ENCODE data around the gene C20orf202. TPM values are rescaled to one million over a fixed set of nuclear protein-coding genes. Genes with fewer than 3 reads are reported as not detected.

The C20orf202 gene
- total RNA-seq, 1 experiment from 2014 or later = not detected

- RAD21 ChIA-PET (ENCODE audit: low non-redundant PET in 1 of 2, low total read pairs in 2 of 2, uncharacterized antibody in 2 of 2, unreplicated experiment in 2 of 2) = no interaction called here
- no peaks in the 10 kb centered on the region for H4K20me1 ChIP-seq (ENCODE audit: insufficient read depth)
- peak overlapping the region; percentile 78 for H3K4me2 ChIP-seq (ENCODE audit: low read length)
- CTCF ChIA-PET = interaction anchor here (1.1 to 1.4 kb wide), 2 partner anchors 10 to 26 kb away, joined by 4 read pairs; no protein-coding TSS in a partner anchor
- BruUV-seq (replicated peaks) = no TSS peak
- peaks cover 7% of the 10 kb centered on the region; the same call in 1 of the 2 replicates for H3K27me3 ChIP-seq (ENCODE audit: insufficient read depth, low read length)
- H3K4me1 ChIP-seq (ENCODE audit: control insufficient read depth in 1 of 2, insufficient read depth in 2 of 2, low read length in 2 of 2) = peaks cover 14 to 32% of the 10 kb centered on the region in 2 experiments; a peak in 3 of 4 replicates
- H3K4me3 ChIP-seq (replicated peaks in 1 of 2; ENCODE audit: low read depth in 1 of 2, low read length in 2 of 2) = 0 out of 4 replicates have a peak overlapping the region, but pooled peaks of 1 of the 2 experiments have one; percentile 59
- peak overlapping the region; percentile 59 for H2AFZ ChIP-seq (ENCODE audit: low read depth, low read length, poor library complexity, severe bottlenecking)
- H3K36me3 ChIP-seq (ENCODE audit: control insufficient read depth in 1 of 2, insufficient read depth in 2 of 2, low read length in 2 of 2) = no peaks in the 10 kb centered on the region
- H3K9ac ChIP-seq (ENCODE audit: low read length) = no peak overlapping the region
- no peaks in the 10 kb centered on the region for H3K9me2 ChIP-seq (ENCODE audit: insufficient read depth)
- H3K27ac ChIP-seq (ENCODE audit: low read depth, low read length) = no peak overlapping the region; the same call in 1 of the 2 replicates
- H3K9me3 ChIP-seq (ENCODE audit: control insufficient read depth in 1 of 2, insufficient read depth in 1 of 2, low read depth in 1 of 2, low read length in 2 of 2) = no peaks in the 10 kb centered on the region
- ATAC-seq (no peak), DNase-seq (ENCODE audit: low read depth, low spot score) (no peak)
- intact Hi-C loops (cut with micrococcal nuclease) = loop anchor here (10.0 kb wide), 1 partner anchor 372 kb away; no protein-coding TSS in a partner anchor
- no peaks in the 10 kb centered on the region for H3K79me2 ChIP-seq (ENCODE audit: insufficient read depth, low read length)
- POLR2A ChIA-PET = no interaction called here
- peak; percentile 47 for TF ChIP-seq TCF7L2 (IDR thresholded peaks at IDR 0.05; ENCODE audit: borderline replicate concordance, extremely low read depth, insufficient read depth, insufficient read length)
- no peak for TF ChIP-seq FOSL1 (IDR thresholded peaks at IDR 0.05; ENCODE audit: low read depth)
- TF ChIP-seq ZNF274 (IDR thresholded peaks at IDR 0.05; ENCODE audit: low read depth, low read length) = no peak
- no peak for TF ChIP-seq SP1 (IDR thresholded peaks at IDR 0.05; ENCODE audit: low read depth)
- no peak for TF ChIP-seq MAX (IDR thresholded peaks at IDR 0.05)
- TF ChIP-seq ELF1 (IDR thresholded peaks at IDR 0.05; ENCODE audit: borderline replicate concordance, low read depth) = no peak
- TF ChIP-seq CTCF (IDR thresholded peaks at IDR 0.05 in 2 of 3, conservative IDR thresholded peaks at IDR 0.05 in 1 of 3; ENCODE audit: borderline replicate concordance in 1 of 3, insufficient read depth in 1 of 3, low read depth in 2 of 3, low read length in 2 of 3) = no peak
- no peak for TF ChIP-seq RAD21 (IDR thresholded peaks at IDR 0.05; ENCODE audit: low read depth)
- no peak for TF ChIP-seq SIN3A (IDR thresholded peaks at IDR 0.05; ENCODE audit: low read depth)
Observed at GRCh38 chr20:1186367-1186991, 16.8 kb upstream of the C20orf202 start.

Measured in HCT116 (cell line).